Hepatocyte (in vitro differentiated cells): Measurements from ENCODE around the gene RYR3.

Experiments
- EZH2 ChIP-seq: fragments of 200-600 bp; sonication (generic); IDR thresholded peaks from 2 replicates; pipeline ENCODE4 v1.6.1; 2016; ENCODE audit warnings: antibody characterized with exemption, mild to moderate bottlenecking, borderline replicate concordance
- EZH2phosphoT487 ChIP-seq: fragments of 200-600 bp; sonication (generic); IDR thresholded peaks from one replicate; pipeline ENCODE4 v1.6.1; 2018; ENCODE audit warnings: antibody characterized with exemption, mild to moderate bottlenecking, low read depth, moderate library complexity; ENCODE audit not compliant: unreplicated experiment, severe bottlenecking
- TF ChIP-seq, protein P1 (sequence below): fragments of 200-600 bp; sonication (generic); IDR thresholded peaks from 2 replicates; pipeline ENCODE4 v1.5.1; 2016; ENCODE audit warnings: antibody characterized with exemption, mild to moderate bottlenecking; ENCODE audit not compliant: poor library complexity

GRCh38 chr15:33882921-33883320 is 572.2 kb downstream of the RYR3 start:
- TF ChIP-seq, protein P1, sequence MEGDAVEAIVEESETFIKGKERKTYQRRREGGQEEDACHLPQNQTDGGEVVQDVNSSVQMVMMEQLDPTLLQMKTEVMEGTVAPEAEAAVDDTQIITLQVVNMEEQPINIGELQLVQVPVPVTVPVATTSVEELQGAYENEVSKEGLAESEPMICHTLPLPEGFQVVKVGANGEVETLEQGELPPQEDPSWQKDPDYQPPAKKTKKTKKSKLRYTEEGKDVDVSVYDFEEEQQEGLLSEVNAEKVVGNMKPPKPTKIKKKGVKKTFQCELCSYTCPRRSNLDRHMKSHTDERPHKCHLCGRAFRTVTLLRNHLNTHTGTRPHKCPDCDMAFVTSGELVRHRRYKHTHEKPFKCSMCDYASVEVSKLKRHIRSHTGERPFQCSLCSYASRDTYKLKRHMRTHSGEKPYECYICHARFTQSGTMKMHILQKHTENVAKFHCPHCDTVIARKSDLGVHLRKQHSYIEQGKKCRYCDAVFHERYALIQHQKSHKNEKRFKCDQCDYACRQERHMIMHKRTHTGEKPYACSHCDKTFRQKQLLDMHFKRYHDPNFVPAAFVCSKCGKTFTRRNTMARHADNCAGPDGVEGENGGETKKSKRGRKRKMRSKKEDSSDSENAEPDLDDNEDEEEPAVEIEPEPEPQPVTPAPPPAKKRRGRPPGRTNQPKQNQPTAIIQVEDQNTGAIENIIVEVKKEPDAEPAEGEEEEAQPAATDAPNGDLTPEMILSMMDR, result no peak
- TF ChIP-seq EZH2, result no peak
- TF ChIP-seq EZH2phosphoT487, result no peak
